GM23338 (cell line): ENCODE data around the gene MACF1. TPM values are rescaled to one million over a fixed set of nuclear protein-coding genes. Genes with fewer than 3 reads are reported as not detected.

Experiments
- ATAC-seq: fragments of 200-7000 bp; cut with Tn5 transposase; 3 replicates; pipeline ENCODE4 v1.9.1; 2020
- DNase-seq: peaks from one replicate; pipeline ENCODE4 v3.0.0-alpha.2; 2015; ENCODE audit warnings: low spot score
- H2AFZ ChIP-seq: fragments of 200-600 bp; sonication (generic); 2 replicates; pipeline ENCODE4 v1.8.0; 2016; ENCODE audit warnings: antibody characterized with exemption, mild to moderate bottlenecking, moderate library complexity
- H3F3A ChIP-seq: fragments of 200-600 bp; sonication (generic); replicated peaks from 2 replicates; pipeline ENCODE4 v1.8.0; 2017; ENCODE audit warnings: antibody characterized with exemption, mixed run types, low read depth
- H3K27ac ChIP-seq: fragments of 200-600 bp; sonication (generic); 2 replicates; pipeline ENCODE4 v1.6.1; 2016; ENCODE audit warnings: low read depth
- H3K27me3 ChIP-seq: fragments of 200-600 bp; sonication (generic); 2 replicates; pipeline ENCODE4 v1.8.0; 2016; ENCODE audit warnings: mild to moderate bottlenecking, mixed run types, moderate library complexity; ENCODE audit not compliant: insufficient read depth
- H3K36me3 ChIP-seq: fragments of 200-600 bp; sonication (generic); 2 replicates; pipeline ENCODE4 v1.8.0; 2016; ENCODE audit warnings: mild to moderate bottlenecking; ENCODE audit not compliant: insufficient read depth
- H3K4me1 ChIP-seq: fragments of 200-600 bp; sonication (generic); 2 replicates; pipeline ENCODE4 v1.8.0; 2016; ENCODE audit warnings: mild to moderate bottlenecking, moderate library complexity; ENCODE audit not compliant: insufficient read depth
- H3K4me2 ChIP-seq: fragments of 200-600 bp; sonication (generic); 2 replicates; pipeline ENCODE4 v1.7.1; 2017; ENCODE audit warnings: mixed run types
- H3K4me3 ChIP-seq: fragments of 200-600 bp; sonication (generic); 2 replicates; pipeline ENCODE4 v1.6.1; 2016; ENCODE audit warnings: mixed run types
- H3K79me2 ChIP-seq: fragments of 200-600 bp; sonication (generic); replicated peaks from 2 replicates; pipeline ENCODE4 v1.8.0; 2017; ENCODE audit warnings: mild to moderate bottlenecking; ENCODE audit not compliant: insufficient read depth
- H3K9me2 ChIP-seq: fragments of 200-600 bp; sonication (generic); 2 replicates; pipeline ENCODE4 v1.8.0; 2017; ENCODE audit not compliant: insufficient read depth
- H4K20me1 ChIP-seq: fragments of 200-600 bp; sonication (generic); replicated peaks from 2 replicates; pipeline ENCODE4 v1.8.0; 2017; ENCODE audit warnings: mild to moderate bottlenecking; ENCODE audit not compliant: insufficient read depth
- H3K27ac Mint-ChIP-seq: 2 replicates; pipeline ENCODE4 v1.8.0; 2020; ENCODE audit warnings: inconsistent platforms, mild to moderate bottlenecking, moderate library complexity, mixed read lengths
- H3K27me3 Mint-ChIP-seq: 3 replicates; pipeline ENCODE4 v1.8.0; 2022; ENCODE audit warnings: low read depth, mild to moderate bottlenecking, moderate library complexity, mixed read lengths, inconsistent platforms; ENCODE audit not compliant: insufficient read depth, poor library complexity
- H3K36me3 Mint-ChIP-seq: 3 replicates; pipeline ENCODE4 v1.8.0; 2021; ENCODE audit warnings: low read depth, mild to moderate bottlenecking, inconsistent platforms, moderate library complexity, mixed read lengths
- H3K4me1 Mint-ChIP-seq: 3 replicates; pipeline ENCODE4 v1.8.0; 2020; ENCODE audit warnings: mild to moderate bottlenecking, inconsistent platforms, mixed read lengths
- H3K4me3 Mint-ChIP-seq: 3 replicates; pipeline ENCODE4 v1.8.0; 2021; ENCODE audit warnings: moderate library complexity, mild to moderate bottlenecking, inconsistent platforms, mixed read lengths
- H3K9me3 Mint-ChIP-seq: 3 replicates; pipeline ENCODE4 v1.8.0; 2020; ENCODE audit warnings: moderate library complexity, mild to moderate bottlenecking, inconsistent platforms, mixed read lengths
- CREB1 ChIP-seq: fragments of 250-450 bp; sonication (Bioruptor Pico); IDR thresholded peaks from 2 replicates; pipeline ENCODE4 v1.5.0; 2020; ENCODE audit warnings: low read depth, mild to moderate bottlenecking, moderate library complexity
- CTCF ChIP-seq, 2 experiments: fragments of 200-600 bp in 1 of 2; sonication (generic) in 1 of 2; conservative IDR thresholded peaks; 2 replicates each; pipeline versions ENCODE4 v1.5.1 to v1.6.1; 2016 to 2017; ENCODE audit warnings: antibody characterized with exemption in 2 of 2, low read depth in 2 of 2, mild to moderate bottlenecking in 2 of 2, moderate library complexity in 1 of 2
- EZH2 ChIP-seq: fragments of 200-600 bp; sonication (generic); IDR thresholded peaks from one replicate; pipeline ENCODE4 v1.8.0; 2017; ENCODE audit warnings: antibody characterized with exemption, mild to moderate bottlenecking, low read depth; ENCODE audit not compliant: unreplicated experiment
- EZH2phosphoT487 ChIP-seq: fragments of 200-600 bp; sonication (generic); IDR thresholded peaks from one replicate; pipeline ENCODE4 v1.8.1; 2018; ENCODE audit warnings: antibody characterized with exemption; ENCODE audit not compliant: unreplicated experiment
- STAT1 ChIP-seq: IDR thresholded peaks from one replicate; pipeline ENCODE4 v1.6.1; 2016; ENCODE audit warnings: antibody characterized with exemption; ENCODE audit not compliant: unreplicated experiment
- polyA plus RNA-seq: library from polyadenylated mRNA; unstranded; fragments of >200 nt; fragmentation: Nextera tagmentation; extraction: Ambion mirVana; gene quantifications from 2 replicates; pipeline ENCODE4 v1.2.1, GENCODE V29; 2016
- total RNA-seq: library from RNA; depleted of rRNA; stranded (reverse); fragments of >200 nt; shearing (Covaris generic); gene quantifications from 2 replicates; pipeline ENCODE4 v1.2.3, GENCODE V29; 2014

The MACF1 gene
- total and polyA plus RNA-seq, 2 experiments from 2014 or later: 104 to 399 TPM

GRCh38 chr1:39483276-39483675, 278.8 kb downstream of the MACF1 start:
- H3K27me3 Mint-ChIP-seq: peaks cover 6% of the 10 kb centered on the region
- H2AFZ ChIP-seq: no peak overlapping the region
- no peaks in the 10 kb centered on the region for H3K9me2 ChIP-seq
- ATAC-seq (no peak), DNase-seq (no peak)
- H3K4me3 Mint-ChIP-seq: no peak overlapping the region
- no peaks in the 10 kb centered on the region for H3K4me1 ChIP-seq
- no peak overlapping the region for H3K4me3 ChIP-seq
- peaks cover 64% of the 10 kb centered on the region for H3K36me3 Mint-ChIP-seq
- 0 out of 2 replicates have a peak overlapping the region, but pooled peaks have one; percentile 43 for H3K27ac ChIP-seq
- peaks cover 13% of the 10 kb centered on the region for H4K20me1 ChIP-seq
- H3K27ac Mint-ChIP-seq: no peak overlapping the region
- no peaks in the 10 kb centered on the region for H3K4me1 Mint-ChIP-seq
- no peaks in the 10 kb centered on the region for H3K9me3 Mint-ChIP-seq
- peaks cover 8% of the 10 kb centered on the region; the same call in 1 of the 2 replicates for H3F3A ChIP-seq
- H3K36me3 ChIP-seq: peaks cover 53% of the 10 kb centered on the region
- TF ChIP-seq EZH2phosphoT487: no peak
- TF ChIP-seq CTCF (conservative IDR thresholded peaks at IDR 0.05; ENCODE audit: low read depth in 2 of 2): no peak
- H3K27me3 ChIP-seq: peaks cover 3% of the 10 kb centered on the region; the same call in 1 of the 2 replicates
- H3K79me2 ChIP-seq: no peaks in the 10 kb centered on the region
- no peak overlapping the region for H3K4me2 ChIP-seq

DNA sequence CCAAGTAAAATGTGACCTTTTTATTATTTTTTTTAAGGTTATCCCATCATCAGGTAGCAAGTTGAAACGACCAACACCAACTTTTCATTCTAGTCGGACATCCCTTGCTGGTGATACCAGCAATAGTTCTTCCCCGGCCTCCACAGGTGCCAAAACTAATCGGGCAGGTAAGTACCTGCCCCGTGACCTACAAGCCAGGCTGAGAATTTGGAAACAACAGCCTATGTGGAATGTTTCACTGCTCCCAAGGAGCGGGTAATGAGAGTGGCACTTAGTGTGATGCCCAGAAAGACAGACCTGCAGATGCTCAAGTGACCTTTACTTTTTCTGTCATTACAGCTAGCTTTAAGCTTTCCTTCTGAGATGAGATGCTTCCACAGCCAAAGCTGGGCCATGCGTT, 280.1 kb downstream of the MACF1 start:
- no peaks in the 10 kb centered on the region for H3K9me3 Mint-ChIP-seq
- no peak overlapping the region for H3K4me3 ChIP-seq
- no peaks in the 10 kb centered on the region for H3K4me1 ChIP-seq
- no peaks in the 10 kb centered on the region for H3K4me1 Mint-ChIP-seq
- TF ChIP-seq CREB1 (CRISPR knock-in tag) (no peak), EZH2phosphoT487 (peak; percentile 54)
- no peak overlapping the region for H2AFZ ChIP-seq
- H3K27me3 ChIP-seq: peaks cover 16% of the 10 kb centered on the region
- H3K27me3 Mint-ChIP-seq: peaks cover 13% of the 10 kb centered on the region
- no peak overlapping the region for H3K27ac Mint-ChIP-seq
- ATAC-seq: no peak
- DNase-seq: no peak
- H3K27ac ChIP-seq: no peak overlapping the region
- H3K4me3 Mint-ChIP-seq: no peak overlapping the region
- H4K20me1 ChIP-seq: peaks cover 17% of the 10 kb centered on the region
- H3F3A ChIP-seq: peaks cover 11% of the 10 kb centered on the region; the same call in 1 of the 2 replicates
- H3K36me3 Mint-ChIP-seq: peaks cover 57% of the 10 kb centered on the region
- no peak overlapping the region for H3K4me2 ChIP-seq
- H3K36me3 ChIP-seq: peaks cover 53% of the 10 kb centered on the region
- H3K9me2 ChIP-seq: no peaks in the 10 kb centered on the region
- no peaks in the 10 kb centered on the region for H3K79me2 ChIP-seq

- H3K4me2 ChIP-seq: no peak overlapping the region
- no peak for ATAC-seq
- no peak overlapping the region for H3K27ac Mint-ChIP-seq
- no peak for DNase-seq
- H3K4me3 ChIP-seq: no peak overlapping the region
- peaks cover 47% of the 10 kb centered on the region for H3K36me3 ChIP-seq
- H2AFZ ChIP-seq: no peak overlapping the region
- H3K9me3 Mint-ChIP-seq: no peaks in the 10 kb centered on the region
- H4K20me1 ChIP-seq: peaks cover 17% of the 10 kb centered on the region
- no peaks in the 10 kb centered on the region for H3K79me2 ChIP-seq
- H3F3A ChIP-seq: peaks cover 11% of the 10 kb centered on the region; the same call in 1 of the 2 replicates
- H3K4me3 Mint-ChIP-seq: no peak overlapping the region
- H3K27me3 ChIP-seq: peaks cover 23% of the 10 kb centered on the region
- H3K9me2 ChIP-seq: no peaks in the 10 kb centered on the region
- H3K27ac ChIP-seq: no peak overlapping the region
- H3K4me1 ChIP-seq: no peaks in the 10 kb centered on the region
- peaks cover 18% of the 10 kb centered on the region for H3K27me3 Mint-ChIP-seq
- H3K36me3 Mint-ChIP-seq: peaks cover 51% of the 10 kb centered on the region
- no peaks in the 10 kb centered on the region; the same call in 2 of the 3 replicates for H3K4me1 Mint-ChIP-seq
- no peak for TF ChIP-seq STAT1
- TF ChIP-seq CTCF (conservative IDR thresholded peaks at IDR 0.05; ENCODE audit: low read depth in 2 of 2): no peak
- no peak for TF ChIP-seq EZH2
Observed at GRCh38 chr1:39485046-39485803, 280.7 kb downstream of the MACF1 start.
